HG02798 (cell line): ENCODE data around the gene EPS8L2.
A peak's percentile ranks its signal among the peaks of the same experiment; 100 is the strongest.
"Not testable (repeated sequence)": the region's sequence is repeated elsewhere in the genome, so short reads cannot be mapped to it uniquely, and the experiment has no call there.

ENCODE experiments used
- ATAC-seq: cut with Tn5 transposase; IDR thresholded peaks from one replicate; pipeline ENCODE4 v1.9.1; 2021; ENCODE audit warnings: mild to moderate bottlenecking; ENCODE audit not compliant: unreplicated experiment, poor library complexity

EPS8L2 gene

GRCh38 chr11:723120-723883 is 17.3 kb downstream of the EPS8L2 start:
- no peak for ATAC-seq

DNA sequence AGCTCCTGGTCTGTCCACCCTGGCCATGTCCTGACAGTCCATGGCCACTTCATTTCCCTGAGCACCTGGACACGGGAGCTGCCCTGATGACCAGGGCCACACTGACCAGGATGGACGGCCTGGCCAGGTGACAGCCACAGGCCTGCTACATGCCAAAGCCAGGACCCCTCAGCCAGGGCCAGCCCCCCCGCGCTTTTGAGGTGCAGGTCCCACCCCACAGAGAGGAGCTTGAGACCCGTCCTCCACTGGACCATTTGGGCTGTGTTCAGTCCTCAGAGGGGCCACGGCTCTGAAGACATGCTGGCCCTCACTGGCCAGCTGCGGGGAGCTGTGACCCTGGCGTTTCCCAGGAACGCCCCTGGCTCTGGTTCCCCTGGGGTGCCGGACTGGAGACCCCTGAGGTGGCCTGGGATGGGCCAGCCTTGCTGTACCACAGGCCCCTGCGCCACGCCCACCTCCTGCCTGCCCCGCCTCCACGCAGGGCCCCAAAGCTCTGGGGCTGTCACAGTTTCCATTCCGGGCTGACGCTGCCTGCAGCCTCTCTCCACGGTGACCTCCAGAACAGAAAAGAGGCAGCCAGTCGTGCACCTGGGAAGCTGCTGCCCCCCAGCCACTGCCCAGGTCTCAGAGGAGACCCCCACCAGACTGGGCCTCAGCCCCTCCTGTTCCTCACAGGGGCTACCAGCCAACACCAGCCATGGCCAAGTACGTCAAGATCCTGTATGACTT is 18.2 kb downstream of the EPS8L2 start:
- ATAC-seq: no peak

DNA sequence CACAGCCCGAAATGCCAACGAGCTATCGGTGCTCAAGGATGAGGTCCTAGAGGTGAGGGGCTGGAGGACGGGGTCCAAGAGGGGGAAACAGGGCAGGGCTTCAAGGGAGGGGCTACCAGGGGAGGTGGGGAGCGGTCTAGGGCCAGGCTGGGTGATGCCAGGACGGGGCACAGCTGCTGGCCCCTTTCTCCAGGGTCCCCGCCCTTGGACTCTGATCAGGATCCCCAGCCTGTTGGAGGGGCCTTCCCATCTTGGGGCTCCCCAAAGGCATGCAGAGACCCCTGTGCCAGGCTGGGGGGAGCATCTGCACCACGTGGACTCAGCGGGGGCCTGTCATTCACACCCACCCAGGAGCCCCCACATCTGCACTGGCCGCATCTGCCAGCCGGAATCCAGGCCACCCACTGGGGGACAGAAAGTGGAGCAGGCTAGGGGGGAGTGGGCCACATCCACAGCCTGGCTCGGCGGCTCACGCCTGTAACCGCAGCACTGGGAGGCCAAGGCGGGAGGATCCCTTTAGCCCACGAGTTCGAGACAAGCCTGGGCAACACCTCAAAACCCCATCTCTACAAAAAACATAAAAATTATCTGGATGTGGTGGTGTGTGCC is 18.9 kb downstream of the EPS8L2 start:
- no peak for ATAC-seq

- no peak for ATAC-seq
Measured at GRCh38 chr11:725624-726202, 19.7 kb downstream of the EPS8L2 start.

DNA sequence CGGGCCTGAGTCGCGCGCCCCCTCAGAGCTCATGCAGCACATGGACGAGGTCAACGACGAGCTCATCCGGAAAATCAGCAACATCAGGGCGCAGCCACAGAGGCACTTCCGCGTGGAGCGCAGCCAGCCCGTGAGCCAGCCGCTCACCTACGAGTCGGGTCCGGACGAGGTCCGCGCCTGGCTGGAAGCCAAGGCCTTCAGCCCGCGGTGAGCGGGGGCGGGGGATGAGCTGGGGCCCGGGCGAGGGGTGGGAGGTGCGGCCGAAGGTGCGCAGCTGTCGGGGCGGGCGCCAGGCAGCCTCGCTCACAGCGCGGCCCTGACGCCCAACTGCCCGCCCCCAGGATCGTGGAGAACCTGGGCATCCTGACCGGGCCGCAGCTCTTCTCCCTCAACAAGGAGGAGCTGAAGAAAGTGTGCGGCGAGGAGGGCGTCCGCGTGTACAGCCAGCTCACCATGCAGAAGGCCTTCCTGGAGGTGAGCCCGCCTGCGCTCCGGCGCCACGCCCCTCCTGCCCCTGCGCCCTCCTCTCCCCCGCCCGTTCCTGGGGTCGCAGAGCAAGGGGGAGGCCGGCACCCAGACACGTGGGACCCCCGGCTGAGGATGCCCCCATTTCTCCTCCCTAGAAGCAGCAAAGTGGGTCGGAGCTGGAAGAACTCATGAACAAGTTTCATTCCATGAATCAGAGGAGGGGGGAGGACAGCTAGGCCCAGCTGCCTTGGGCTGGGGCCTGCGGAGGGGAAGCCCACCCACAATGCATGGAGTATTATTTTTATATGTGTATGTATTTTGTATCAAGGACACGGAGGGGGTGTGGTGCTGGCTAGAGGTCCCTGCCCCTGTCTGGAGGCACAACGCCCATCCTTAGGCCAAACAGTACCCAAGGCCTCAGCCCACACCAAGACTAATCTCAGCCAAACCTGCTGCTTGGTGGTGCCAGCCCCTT is 20.5 kb downstream of the EPS8L2 start:
- ATAC-seq: no peak

DNA sequence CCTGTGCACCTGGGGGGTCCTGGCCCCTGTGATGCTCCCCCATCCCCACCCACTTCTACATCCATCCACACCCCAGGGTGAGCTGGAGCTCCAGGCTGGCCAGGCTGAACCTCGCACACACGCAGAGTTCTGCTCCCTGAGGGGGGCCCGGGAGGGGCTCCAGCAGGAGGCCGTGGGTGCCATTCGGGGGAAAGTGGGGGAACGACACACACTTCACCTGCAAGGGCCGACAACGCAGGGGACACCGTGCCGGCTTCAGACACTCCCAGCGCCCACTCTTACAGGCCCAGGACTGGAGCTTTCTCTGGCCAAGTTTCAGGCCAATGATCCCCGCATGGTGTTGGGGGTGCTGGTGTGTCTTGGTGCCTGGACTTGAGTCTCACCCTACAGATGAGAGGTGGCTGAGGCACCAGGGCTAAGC is 21.3 kb downstream of the EPS8L2 start:
- ATAC-seq: no peak

- peak; percentile 48 for ATAC-seq
Measured at GRCh38 chr11:727859-728748, 22.1 kb downstream of the EPS8L2 start.

- ATAC-seq: no peak
Measured at GRCh38 chr11:728901-729491, 23.0 kb downstream of the EPS8L2 start.

GRCh38 chr11:729492-730074 is 23.6 kb downstream of the EPS8L2 start:
- ATAC-seq: no peak

- no peak for ATAC-seq
Measured at GRCh38 chr11:733072-733471, 27.0 kb downstream of the EPS8L2 start.

DNA sequence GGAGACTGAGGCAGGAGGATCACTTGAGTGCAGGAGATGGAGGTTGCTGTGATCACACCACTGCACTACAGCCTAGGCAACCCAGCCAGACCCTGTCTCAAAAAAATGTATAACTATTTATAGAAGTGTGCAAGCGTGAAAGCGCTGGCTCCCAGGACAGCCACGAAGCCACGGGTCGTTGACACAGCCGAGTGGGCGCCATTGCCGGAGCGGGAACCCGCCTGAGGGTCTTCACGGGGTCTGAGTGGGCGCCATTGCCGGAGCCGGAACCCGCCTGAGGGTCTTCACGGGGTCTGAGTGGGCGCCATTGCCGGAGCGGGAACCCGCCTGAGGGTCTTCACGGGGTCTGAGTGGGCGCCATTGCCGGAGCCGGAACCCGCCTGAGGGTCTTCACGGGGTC is 28.5 kb downstream of the EPS8L2 start:
- ATAC-seq: not testable (repeated sequence)

DNA sequence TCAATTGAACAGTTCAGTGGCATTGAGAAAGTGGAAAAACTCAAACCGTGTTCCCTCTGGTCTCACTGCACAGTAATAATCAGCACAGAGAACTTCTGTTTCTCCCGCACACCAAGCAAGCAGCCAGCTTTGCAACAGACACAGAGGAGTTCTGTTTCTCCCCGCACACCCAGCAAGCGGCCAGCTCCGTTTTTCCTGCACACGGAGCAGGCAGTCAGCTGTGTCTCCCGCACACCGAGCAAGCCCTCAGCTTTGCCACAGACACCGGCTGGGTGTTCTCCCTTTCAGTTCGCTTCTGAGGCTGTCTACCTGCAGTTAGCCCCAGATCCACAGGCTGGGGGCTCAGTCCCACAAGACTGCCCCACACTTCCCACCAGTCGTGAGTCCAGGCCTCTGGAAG is 31.3 kb downstream of the EPS8L2 start:
- ATAC-seq: no peak

GRCh38 chr11:737899-738298 is 31.9 kb downstream of the EPS8L2 start:
- ATAC-seq: not testable (repeated sequence)

- no peak for ATAC-seq
Measured at GRCh38 chr11:742156-742546, 36.1 kb downstream of the EPS8L2 start.

- ATAC-seq: no peak
Measured at GRCh38 chr11:742571-743201, 36.7 kb downstream of the EPS8L2 start.

DNA sequence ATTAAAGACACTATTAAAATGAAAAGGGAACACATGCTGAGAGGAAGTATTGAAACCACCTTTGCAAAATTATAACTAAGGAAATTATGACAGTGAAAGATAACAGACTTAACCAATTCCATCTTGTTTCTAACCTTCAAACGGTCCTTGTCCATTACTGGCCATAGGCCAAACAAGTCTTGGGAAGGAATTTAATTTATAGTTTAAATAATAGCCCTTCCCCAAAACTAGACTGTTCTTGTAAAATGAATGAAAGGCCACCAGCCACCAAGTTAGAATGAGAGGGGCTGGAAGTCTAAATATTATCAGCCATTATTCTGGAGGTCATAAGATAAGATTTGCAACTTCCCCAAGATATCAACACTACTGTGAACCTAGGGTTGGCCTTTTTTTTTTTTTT is 39.4 kb downstream of the EPS8L2 start:
- no peak for ATAC-seq

GRCh38 chr11:746289-747157 is 40.5 kb downstream of the EPS8L2 start:
- ATAC-seq: peak; percentile 41
